ENCODE measurements around the gene INPP4A. TPM values are rescaled to one million over a fixed set of nuclear protein-coding genes. Genes with fewer than 3 reads are reported as not detected.

Gene INPP4A
- total RNA-seq, 6 donors from 2014 or later: 23.3 to 93.2 (median 36.5) TPM

DNA sequence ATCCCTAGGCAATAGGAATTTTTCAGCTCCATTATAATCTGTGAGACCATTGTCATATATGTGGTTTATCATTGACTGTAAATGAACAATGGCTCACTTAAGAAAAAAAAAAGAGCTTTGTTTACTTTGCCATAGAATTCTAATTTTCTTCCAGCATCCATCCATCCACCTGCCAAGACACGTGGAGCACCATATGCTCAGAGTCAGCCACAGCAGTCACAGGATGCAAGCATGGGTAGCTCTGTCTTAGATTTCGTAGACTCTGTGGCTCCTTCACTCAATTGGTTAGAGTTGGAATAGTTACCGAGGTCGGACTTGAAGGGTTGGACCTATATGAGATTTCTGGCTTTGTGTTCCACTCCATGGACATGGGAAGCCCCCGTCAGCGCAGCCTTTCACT, 88.1 kb downstream of the INPP4A start:
- Histone ChIP-seq H3K27me3 (no peaks in the 10 kb centered on the region), H3K4me1 (no peaks in the 10 kb centered on the region), H3K4me3 (no peak overlapping the region), H3K27ac (no peak overlapping the region), H3K36me3 (peaks cover 0 to 27% (median 6%) of the 10 kb centered on the region in 4 donors), H3K9me3 (no peaks in the 10 kb centered on the region)
- TF ChIP-seq POLR2A (IDR thresholded peaks at IDR 0.05) (no peak), EP300 (IDR thresholded peaks at IDR 0.05) (no peak), POLR2AphosphoS5 (IDR thresholded peaks at IDR 0.05) (no peak)
- TF ChIP-seq, protein P1, sequence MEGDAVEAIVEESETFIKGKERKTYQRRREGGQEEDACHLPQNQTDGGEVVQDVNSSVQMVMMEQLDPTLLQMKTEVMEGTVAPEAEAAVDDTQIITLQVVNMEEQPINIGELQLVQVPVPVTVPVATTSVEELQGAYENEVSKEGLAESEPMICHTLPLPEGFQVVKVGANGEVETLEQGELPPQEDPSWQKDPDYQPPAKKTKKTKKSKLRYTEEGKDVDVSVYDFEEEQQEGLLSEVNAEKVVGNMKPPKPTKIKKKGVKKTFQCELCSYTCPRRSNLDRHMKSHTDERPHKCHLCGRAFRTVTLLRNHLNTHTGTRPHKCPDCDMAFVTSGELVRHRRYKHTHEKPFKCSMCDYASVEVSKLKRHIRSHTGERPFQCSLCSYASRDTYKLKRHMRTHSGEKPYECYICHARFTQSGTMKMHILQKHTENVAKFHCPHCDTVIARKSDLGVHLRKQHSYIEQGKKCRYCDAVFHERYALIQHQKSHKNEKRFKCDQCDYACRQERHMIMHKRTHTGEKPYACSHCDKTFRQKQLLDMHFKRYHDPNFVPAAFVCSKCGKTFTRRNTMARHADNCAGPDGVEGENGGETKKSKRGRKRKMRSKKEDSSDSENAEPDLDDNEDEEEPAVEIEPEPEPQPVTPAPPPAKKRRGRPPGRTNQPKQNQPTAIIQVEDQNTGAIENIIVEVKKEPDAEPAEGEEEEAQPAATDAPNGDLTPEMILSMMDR (IDR thresholded peaks at IDR 0.05): no peak
- DNase-seq: no peak
- no peak for ATAC-seq (ENCODE audit: low FRiP score in 2 of 2)
- WGBS, 2 donors: 90 to 95% methylated on average over 6 of the region's 6 CpGs

DNA sequence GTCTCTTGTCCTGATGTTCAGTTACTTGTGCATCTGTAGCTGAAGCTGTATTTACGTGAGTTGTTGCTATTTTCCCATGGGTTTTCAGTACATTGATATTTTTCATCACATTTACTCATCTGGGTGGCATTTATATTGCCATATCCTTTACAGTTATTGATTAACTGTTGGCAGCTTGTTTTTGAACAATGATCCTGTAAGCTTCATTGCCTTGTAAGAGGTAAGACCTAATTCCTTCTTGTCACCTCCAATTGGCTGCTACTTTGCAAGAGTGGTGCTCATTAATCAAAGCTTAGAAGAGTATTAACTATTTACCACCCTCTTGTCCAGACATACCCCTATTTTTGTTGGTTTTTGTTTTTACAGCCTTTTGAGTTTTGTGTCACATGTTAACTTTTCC, 88.9 kb downstream of the INPP4A start:
- WGBS, 2 donors: 92 to 96% methylated on average over 1 of the region's 1 CpG
- ATAC-seq (ENCODE audit: low FRiP score in 2 of 2) (no peak), DNase-seq (no peak)
- Histone ChIP-seq H3K4me3 (no peak overlapping the region), H3K27ac (no peak overlapping the region), H3K4me1 (no peaks in the 10 kb centered on the region), H3K36me3 (peaks cover 0 to 35% (median 14%) of the 10 kb centered on the region in 4 donors), H3K27me3 (no peaks in the 10 kb centered on the region), H3K9me3 (no peaks in the 10 kb centered on the region)
- no peak for TF ChIP-seq POLR2A (IDR thresholded peaks at IDR 0.05)
- TF ChIP-seq, protein P1 (IDR thresholded peaks at IDR 0.05): no peak
- TF ChIP-seq EP300 (IDR thresholded peaks at IDR 0.05): no peak
- no peak for TF ChIP-seq POLR2AphosphoS5 (IDR thresholded peaks at IDR 0.05)

DNA sequence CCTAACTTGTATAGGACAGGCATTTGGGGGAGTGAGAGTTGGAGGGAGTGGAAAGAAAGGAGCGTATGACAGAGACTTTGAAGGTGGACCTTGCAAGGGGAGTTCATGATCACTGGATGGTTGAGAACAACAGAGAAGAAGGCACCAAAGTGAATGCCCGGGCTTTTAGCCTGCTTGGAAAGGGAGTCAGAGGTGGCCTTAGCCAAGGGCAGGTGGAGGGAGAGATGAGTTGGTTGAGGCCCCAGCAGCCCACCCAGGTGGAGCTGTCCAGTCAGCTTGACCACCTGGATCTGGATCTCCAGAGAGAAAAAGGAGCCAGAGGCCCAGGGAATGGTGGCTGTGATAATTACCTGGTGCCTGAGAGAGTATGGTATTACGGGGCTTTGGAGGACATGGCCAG, 90.1 kb downstream of the INPP4A start:
- Histone ChIP-seq H3K36me3 (peaks cover 6 to 47% (median 25%) of the 10 kb centered on the region in 4 donors), H3K4me1 (no peaks in the 10 kb centered on the region), H3K27me3 (no peaks in the 10 kb centered on the region), H3K9me3 (no peaks in the 10 kb centered on the region), H3K27ac (no peak overlapping the region), H3K4me3 (no peak overlapping the region)
- 97 to 100% methylated on average over 3 of the region's 3 CpGs for WGBS, 2 donors
- DNase-seq (no peak), ATAC-seq (ENCODE audit: low FRiP score in 2 of 2) (no peak)
- TF ChIP-seq, protein P1 (IDR thresholded peaks at IDR 0.05): no peak
- TF ChIP-seq POLR2AphosphoS5 (IDR thresholded peaks at IDR 0.05) (no peak), EP300 (IDR thresholded peaks at IDR 0.05) (no peak), POLR2A (IDR thresholded peaks at IDR 0.05) (no peak)

DNA sequence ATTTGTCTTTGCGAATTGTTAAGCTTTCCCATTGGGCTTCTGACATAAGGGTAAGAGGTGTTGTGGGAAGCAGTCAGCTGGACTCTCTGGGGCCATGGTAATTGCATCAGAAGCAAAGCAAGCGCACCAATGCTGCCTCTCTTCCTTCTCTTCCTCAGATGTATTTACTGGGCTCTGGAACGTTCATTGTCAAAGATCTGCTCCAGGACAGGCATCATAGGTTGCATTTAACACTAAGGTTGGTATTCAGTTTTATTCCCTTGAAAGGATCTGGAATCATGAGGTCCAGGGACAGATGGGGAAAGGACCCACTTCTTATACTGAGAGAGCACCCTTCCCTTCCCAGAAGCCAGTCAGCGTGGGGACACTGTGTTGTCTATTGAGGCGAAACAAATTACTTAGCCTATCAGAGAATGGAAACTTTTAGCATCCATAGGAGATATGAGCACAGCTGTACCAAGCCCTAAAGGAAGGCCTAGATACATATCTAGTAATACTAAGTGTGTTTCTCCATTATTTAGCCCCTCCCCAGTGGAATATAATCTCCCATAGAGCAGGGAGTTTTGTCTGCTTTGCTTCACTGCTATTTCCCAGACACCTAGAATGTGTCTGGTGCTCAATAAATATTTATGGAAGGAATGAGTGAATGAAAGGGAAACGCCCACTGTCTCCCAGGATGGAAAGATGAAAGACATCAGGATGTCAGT, 91.5 kb downstream of the INPP4A start:
- Histone ChIP-seq H3K27ac (no peak overlapping the region), H3K4me1 (no peaks in the 10 kb centered on the region), H3K4me3 (no peak overlapping the region), H3K27me3 (no peaks in the 10 kb centered on the region), H3K9me3 (no peaks in the 10 kb centered on the region), H3K36me3 (peaks cover 8 to 58% (median 27%) of the 10 kb centered on the region in 4 donors)
- WGBS, 2 donors: 93 to 94% methylated on average over 6 of the region's 6 CpGs
- DNase-seq (no peak), ATAC-seq (ENCODE audit: low FRiP score in 2 of 2) (no peak)
- TF ChIP-seq, protein P1 (IDR thresholded peaks at IDR 0.05): no peak
- TF ChIP-seq POLR2A (IDR thresholded peaks at IDR 0.05) (no peak), EP300 (IDR thresholded peaks at IDR 0.05) (no peak), POLR2AphosphoS5 (IDR thresholded peaks at IDR 0.05) (no peak)

Measured in upper lobe of left lung (tissue), 6 donors.